K562 (cell line): ENCODE measurements around the gene NAXD. TPM values are rescaled to one million over a fixed set of nuclear protein-coding genes. Genes with fewer than 3 reads are reported as not detected.

Experiments
- ATAC-seq: fragments of 200-7000 bp; cut with Tn5 transposase; 3 replicates; pipeline ENCODE4 v1.9.1; 2020; ENCODE audit warnings: moderate library complexity
- BruUV-seq: library from RNA; stranded (reverse); fragments of 400-500 nt; replicated peaks from 2 replicates; lab custom pipeline; 2021; lab: Mats Ljungman, UMichigan
- CTCF ChIA-PET: fragments of 300-600 bp; formaldehyde crosslinking; extraction: SDS; loops from one replicate; lab custom pipeline; 2021; ENCODE audit warnings: low intra/inter-chr PET ratio; lab: Yijun Ruan, JAX
- POLR2A ChIA-PET: fragments of 300-600, 350-650 bp; sonication (Branson Sonifier 250); formaldehyde crosslinking; extraction: SDS; loops from one replicate; lab custom pipeline; 2021; ENCODE audit warnings: antibody characterized with exemption, inconsistent platforms; lab: Yijun Ruan, JAX
- DNase-seq, 4 experiments: peaks; one replicate each; pipeline versions ENCODE4 v3.0.0 to v3.0.0-alpha.2; 2011 to 2018; ENCODE audit warnings: low spot score in 3 of 4, mixed read lengths in 3 of 4; ENCODE audit errors: extremely low read depth in 1 of 4
- FAIRE-seq: peaks from 2 replicates; lab custom pipeline; 2011; peaks lifted over from hg19 to GRCh38; lab: Jason Lieb, UNC
- H2AFZ ChIP-seq: 2 replicates; pipeline ENCODE4 v1.6.0; 2011; ENCODE audit warnings: low read depth, low read length, control low read depth, inconsistent platforms
- H3K27ac ChIP-seq: fragments of 200-600 bp; 3 replicates; pipeline ENCODE4 v1.8.0; 2011; ENCODE audit warnings: low read depth, mild to moderate bottlenecking, control low read depth, inconsistent platforms, low read length, moderate library complexity, mixed read lengths; ENCODE audit errors: extremely low read depth
- H3K27me3 ChIP-seq, 2 experiments: fragments of 300-600 bp in 1 of 2; 2 replicates in 1 of 2; 3 replicates in 1 of 2; pipeline versions ENCODE4 v1.6.0 to v1.8.0; 2011; ENCODE audit warnings: inconsistent platforms in 2 of 2, low read length in 2 of 2, mild to moderate bottlenecking in 1 of 2, mixed read lengths in 1 of 2, moderate library complexity in 1 of 2; ENCODE audit not compliant: control insufficient read depth in 2 of 2, insufficient read depth in 2 of 2
- H3K36me3 ChIP-seq: fragments of 300-600 bp; 3 replicates; pipeline ENCODE4 v1.8.0; 2011; ENCODE audit warnings: mild to moderate bottlenecking, low read length, inconsistent platforms; ENCODE audit not compliant: control insufficient read depth, insufficient read depth
- H3K4me1 ChIP-seq, 2 experiments: fragments of 200-600 bp in 1 of 2; replicated peaks in 1 of 2; 2 replicates in 1 of 2; 3 replicates in 1 of 2; pipeline versions ENCODE4 v1.5.1 to v1.8.0; 2011; ENCODE audit warnings: inconsistent platforms in 2 of 2, low read length in 2 of 2, mild to moderate bottlenecking in 1 of 2, mixed read lengths in 1 of 2, moderate library complexity in 1 of 2; ENCODE audit not compliant: control insufficient read depth in 2 of 2, insufficient read depth in 2 of 2
- H3K4me2 ChIP-seq: 2 replicates; pipeline ENCODE4 v1.6.1; 2011; ENCODE audit warnings: low read length, control low read depth, inconsistent platforms, mixed read lengths; ENCODE audit not compliant: insufficient read depth
- H3K4me3 ChIP-seq: fragments of 200-600 bp; sonication (generic), shearing (Covaris generic); 2 replicates; pipeline ENCODE4 v1.5.1; 2016; ENCODE audit warnings: control low read depth, inconsistent platforms
- H3K79me2 ChIP-seq: fragments of 200-600 bp; 3 replicates; pipeline ENCODE4 v1.8.0; 2011; ENCODE audit warnings: low read length, inconsistent platforms; ENCODE audit not compliant: control insufficient read depth, insufficient read depth
- H3K9ac ChIP-seq, 2 experiments: 2 replicates each; pipeline versions ENCODE4 v1.6.0 to v1.6.1; 2011; ENCODE audit warnings: low read depth in 2 of 2, low read length in 2 of 2, control low read depth in 1 of 2, inconsistent platforms in 1 of 2, mild to moderate bottlenecking in 1 of 2, mixed read lengths in 1 of 2; ENCODE audit not compliant: insufficient read depth in 1 of 2
- H3K9me1 ChIP-seq: one replicate; pipeline ENCODE4 v1.6.0; 2011; ENCODE audit warnings: inconsistent platforms, mild to moderate bottlenecking, low read length, moderate library complexity; ENCODE audit not compliant: control insufficient read depth, insufficient read depth
- H3K9me3 ChIP-seq: replicated peaks from 2 replicates; pipeline ENCODE4 v1.5.1; 2011; ENCODE audit warnings: low read depth, low read length, inconsistent platforms; ENCODE audit not compliant: control insufficient read depth, insufficient read depth
- H4K20me1 ChIP-seq: replicated peaks from 2 replicates; pipeline ENCODE4 v1.6.1; 2011; ENCODE audit warnings: low read length, inconsistent platforms, mixed read lengths; ENCODE audit not compliant: control insufficient read depth, insufficient read depth
- NFIC ChIP-seq: fragments of 450-650 bp; IDR thresholded peaks from 2 replicates; pipeline ENCODE4 v1.6.1; 2017; ENCODE audit warnings: mild to moderate bottlenecking, inconsistent platforms
- POLR2G ChIP-seq: fragments of 200-400 bp; formaldehyde crosslinking; IDR thresholded peaks from 2 replicates; pipeline ENCODE4 v1.6.1; 2017; ENCODE audit warnings: low read depth, mild to moderate bottlenecking, antibody characterized with exemption, low read length, moderate library complexity
- SRSF9 ChIP-seq: fragments of 200-400 bp; formaldehyde crosslinking; IDR thresholded peaks from 2 replicates; pipeline ENCODE4 v1.6.1; 2017; ENCODE audit warnings: low read depth, low read length, borderline replicate concordance
- ZFP91 ChIP-seq: sonication (generic); formaldehyde crosslinking; IDR thresholded peaks from 2 replicates; pipeline ENCODE4 v1.8.0; 2022; ENCODE audit warnings: mild to moderate bottlenecking, missing genetic modification reagents
- ZNF134 ChIP-seq: fragments of 250-450 bp; sonication (Bioruptor Pico); conservative IDR thresholded peaks from 2 replicates; pipeline ENCODE4 v1.4.0; 2020
- ZNF398 ChIP-seq: fragments of 250-450 bp; sonication (Bioruptor Pico); IDR thresholded peaks from 2 replicates; pipeline ENCODE4 v1.8.0; 2021; ENCODE audit warnings: moderate library complexity, mild to moderate bottlenecking, inconsistent platforms
- WGBS: fragments of 100-300 bp; shearing (Covaris generic); methylation state at CpG from one replicate; pipeline ENCODE4 v1.1.6; 2016; ENCODE audit warnings: low coverage, mixed read lengths; ENCODE audit not compliant: insufficient coverage; ENCODE audit errors: missing lambda C conversion rate; 5-methylcytosine and 5-hydroxymethylcytosine counted together
- in situ Hi-C: fragments of 300-500 bp; cut with MboI; formaldehyde crosslinking; loops from 4 replicates; pipeline ENCODE4 v1.15.0; 2018; ENCODE audit warnings: inconsistent platforms, mixed read lengths
- intact Hi-C: fragments of 100-400 bp; cut with micrococcal nuclease; formaldehyde crosslinking; loops from 2 replicates; pipeline ENCODE4 v1.14.2; 2022
- polyA plus RNA-seq, 8 experiments: library from polyadenylated mRNA; depleted of rRNA in 4 of 8; stranded (reverse) in 5 of 8; unstranded in 3 of 8; fragments of >200 nt; fragmentation: Nextera tagmentation in 2 of 8; fragmentation: Illumina TruSeq in 1 of 8; extraction: Ambion mirVana in 2 of 8; extraction: Trizol in 1 of 8; gene quantifications; 2 replicates each; pipeline versions ENCODE4 v1.2.1 to v1.2.3, GENCODE V29; 2011 to 2014; ENCODE audit warnings: inconsistent platforms in 1 of 8, missing spikeins in 1 of 8
- total RNA-seq, 7 experiments: library from RNA; depleted of rRNA in 6 of 7; stranded (reverse); fragments of >200 nt in 6 of 7; fragmentation: Illumina TruSeq in 2 of 7; extraction: Trizol in 2 of 7; gene quantifications; 2 replicates each; pipeline versions ENCODE4 v1.2.1 to v1.2.3, GENCODE V29; 2011 to 2021; ENCODE audit warnings: low replicate concordance in 1 of 7

The NAXD gene
- total and polyA plus RNA-seq, 9 of the 15 experiments (the other 6 are each of a cell fraction or from before 2014, with no cell fraction given) = 0.59 to 20.6 (median 13.0) TPM

GRCh38 chr13:110642291-110642981 lies 27.1 kb downstream of the NAXD start:
- Histone ChIP-seq H3K9me3 (no peaks in the 10 kb centered on the region), H3K9ac (no peak overlapping the region), H2AFZ (no peak overlapping the region), H3K4me3 (no peak overlapping the region), H3K27ac (no peak overlapping the region), H3K4me2 (no peak overlapping the region), H3K27me3 (no peaks in the 10 kb centered on the region), H3K9me1 (no peaks in the 10 kb centered on the region), H3K4me1 (peaks cover 0 to 18% of the 10 kb centered on the region in 2 experiments; a peak in 2 of 5 replicates), H3K36me3 (peaks cover 69% of the 10 kb centered on the region; the same call in 2 of the 3 replicates), H4K20me1 (no peaks in the 10 kb centered on the region), H3K79me2 (no peaks in the 10 kb centered on the region)
- DNase-seq (no peak), ATAC-seq (no peak), FAIRE-seq (no peak)
- ChIA-PET POLR2A (no interaction called here), CTCF (no interaction called here)
- TF ChIP-seq POLR2G (peak; percentile 49), SRSF9 (no peak)
- 95% methylated on average over 11 of the region's 40 CpGs for WGBS
- intact Hi-C loops = no loop called here
- in situ Hi-C loops = no loop called here
- BruUV-seq = no TSS peak

- H3K27ac ChIP-seq = no peak overlapping the region
- ChIA-PET CTCF (no interaction called here), POLR2A (no interaction called here)
- H3K4me1 ChIP-seq = peaks cover 2 to 19% of the 10 kb centered on the region in 2 experiments; a peak in 4 of 5 replicates
- no peak overlapping the region for H2AFZ ChIP-seq
- no peak for TF ChIP-seq ZNF134 (CRISPR knock-in tag)
- TF ChIP-seq ZNF398 = no peak
- TF ChIP-seq ZFP91 (CRISPR knock-in tag) = no peak
- TF ChIP-seq NFIC = peak; percentile 60
- 0 out of 2 replicates have a peak, but pooled peaks have one; percentile 12 for TF ChIP-seq POLR2G
- peaks cover under 1% of the 10 kb centered on the region for H3K9me1 ChIP-seq
- no TSS peak for BruUV-seq
- H3K79me2 ChIP-seq = no peaks in the 10 kb centered on the region
- H3K4me2 ChIP-seq = no peak overlapping the region
- no peaks in the 10 kb centered on the region for H3K9me3 ChIP-seq
- no peaks in the 10 kb centered on the region for H3K27me3 ChIP-seq
- WGBS = 79% methylated on average over 5 of the region's 11 CpGs
- no peak overlapping the region for H3K4me3 ChIP-seq
- in situ Hi-C loops (no loop called here), intact Hi-C loops (no loop called here)
- ATAC-seq (no peak), DNase-seq (no peak), FAIRE-seq (no peak)
- H3K9ac ChIP-seq = no peak overlapping the region
- H3K36me3 ChIP-seq = peaks cover 62% of the 10 kb centered on the region; the same call in 2 of the 3 replicates
- no peaks in the 10 kb centered on the region for H4K20me1 ChIP-seq
These were observed 28.0 kb downstream of the NAXD start for GRCh38 chr13:110643324-110643723.
